Stimulated activated naive CD8-positive, alpha-beta T cell treated with anti-CD3 and anti-CD28 coated beads, Interleukin-15, amount 100 ng/mL, for 72 hours (primary cell): ENCODE results near the gene EMILIN2.

Source experiments
- ATAC-seq: fragments of 150-1000 bp; cut with Tn5 transposase; 2 replicates; pipeline ENCODE4 v1.10.0; 2021; ENCODE audit warnings: mild to moderate bottlenecking, moderate library complexity
- DNase-seq, 2 donors: peaks; one replicate each; pipeline ENCODE4 v3.0.0; 2021 to 2022
- H3K27ac Mint-ChIP-seq, 2 donors: one replicate each; pipeline ENCODE4 v1.8.0; 2022; ENCODE audit warnings: mild to moderate bottlenecking in 2 of 2, mixed read lengths in 2 of 2, moderate library complexity in 2 of 2
- H3K27me3 Mint-ChIP-seq: one replicate; pipeline ENCODE4 v1.8.0; 2022; ENCODE audit warnings: mixed read lengths
- H3K4me1 Mint-ChIP-seq: one replicate; pipeline ENCODE4 v1.8.0; 2022; ENCODE audit warnings: mild to moderate bottlenecking, mixed read lengths
- H3K4me3 Mint-ChIP-seq, 2 donors: one replicate each; pipeline ENCODE4 v1.8.0; 2022; ENCODE audit warnings: mild to moderate bottlenecking in 2 of 2, mixed read lengths in 2 of 2, moderate library complexity in 1 of 2
- H3K9me3 Mint-ChIP-seq, 2 donors: one replicate each; pipeline ENCODE4 v1.8.0; 2022; ENCODE audit warnings: mixed read lengths in 2 of 2

Gene EMILIN2

GRCh38 chr18:2956056-2956455, 109.2 kb downstream of the EMILIN2 start:
- H3K4me3 Mint-ChIP-seq = peak overlapping the region; percentile 73 to 79
- H3K27ac Mint-ChIP-seq = peak overlapping the region; percentile 92 to 96
- H3K27me3 Mint-ChIP-seq = no peaks in the 10 kb centered on the region
- DNase-seq (no peak), ATAC-seq (no peak)
- H3K9me3 Mint-ChIP-seq = no peaks in the 10 kb centered on the region
- H3K4me1 Mint-ChIP-seq = peaks cover 74% of the 10 kb centered on the region

DNA sequence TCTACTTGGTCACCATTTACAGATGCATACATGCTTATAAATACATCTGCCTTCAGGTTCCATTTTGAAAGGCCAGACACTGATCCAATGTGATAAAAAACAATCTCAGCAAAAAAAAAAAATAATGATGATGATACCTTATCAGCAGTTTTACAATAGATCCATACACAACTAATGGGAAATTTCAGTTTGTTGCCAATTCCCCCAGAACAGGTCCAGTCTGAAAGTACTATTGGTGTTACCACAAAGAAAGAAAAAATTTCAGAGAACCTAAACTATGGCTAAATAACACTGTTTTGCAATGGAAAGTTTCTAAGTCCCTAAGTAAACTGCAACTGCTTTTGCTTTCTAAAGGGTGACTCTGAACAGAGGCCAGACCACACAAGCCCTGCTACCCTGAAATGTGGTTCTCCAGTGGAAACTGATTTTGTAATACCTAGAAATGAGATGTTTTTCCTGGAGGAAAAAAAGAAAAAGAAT, 112.1 kb downstream of the EMILIN2 start:
- H3K27me3 Mint-ChIP-seq = no peaks in the 10 kb centered on the region
- H3K4me3 Mint-ChIP-seq = peak overlapping the region; percentile 53 to 86
- H3K4me1 Mint-ChIP-seq = peaks cover 93% of the 10 kb centered on the region
- no peaks in the 10 kb centered on the region for H3K9me3 Mint-ChIP-seq
- peak; percentile 66 for ATAC-seq
- peak overlapping the region; percentile 88 to 93 for H3K27ac Mint-ChIP-seq
- DNase-seq = no peak

GRCh38 chr18:2959341-2959740, 112.5 kb downstream of the EMILIN2 start:
- H3K9me3 Mint-ChIP-seq = no peaks in the 10 kb centered on the region

DNA sequence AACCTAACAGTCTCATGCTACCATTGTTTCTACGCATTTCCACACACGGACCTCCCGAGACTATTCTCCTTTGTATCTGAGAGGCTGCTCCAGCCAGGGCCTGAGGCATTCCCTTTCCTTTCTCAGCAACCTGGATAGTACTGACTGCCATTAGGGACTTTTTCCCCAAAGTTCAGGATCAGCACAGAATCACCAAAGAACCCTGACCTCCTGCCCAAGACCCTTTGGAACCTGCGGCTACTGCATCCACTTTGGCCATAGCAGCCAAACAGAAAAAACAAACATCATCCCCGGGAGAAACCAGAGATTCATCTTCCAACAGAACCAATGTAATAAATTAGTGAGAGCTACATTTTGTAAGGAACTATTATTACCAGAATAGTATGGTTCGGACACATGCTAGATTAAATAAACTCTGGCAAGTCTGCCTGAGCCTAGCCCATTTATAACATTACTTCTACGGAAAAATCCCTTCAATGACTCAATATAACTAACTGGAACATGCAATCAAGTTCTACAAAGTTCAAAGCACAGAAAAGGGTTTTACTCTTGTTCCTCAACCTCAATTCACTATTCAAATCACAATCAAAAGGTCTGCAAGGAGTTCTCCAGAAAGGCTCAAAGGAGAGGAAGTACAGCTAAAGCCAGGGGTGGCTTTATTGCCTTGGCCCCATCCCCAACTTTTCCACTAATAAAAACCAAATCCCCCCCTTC, 114.3 kb downstream of the EMILIN2 start:
- H3K9me3 Mint-ChIP-seq = no peaks in the 10 kb centered on the region
- DNase-seq = no peak
- peaks cover 94% of the 10 kb centered on the region for H3K4me1 Mint-ChIP-seq
- peak; percentile 31 for ATAC-seq
- H3K27ac Mint-ChIP-seq = peak overlapping the region; percentile 94 to 98
- H3K4me3 Mint-ChIP-seq = peak overlapping the region; percentile 60 to 86
- no peaks in the 10 kb centered on the region for H3K27me3 Mint-ChIP-seq

More at GRCh38 chr18:2959341-2959740, 112.5 kb downstream of the EMILIN2 start:
- ATAC-seq (no peak), DNase-seq (no peak)
- Mint-ChIP-seq H3K4me1 (peaks cover 94% of the 10 kb centered on the region), H3K4me3 (peak overlapping the region; percentile 80 to 86), H3K27me3 (no peaks in the 10 kb centered on the region), H3K27ac (peak overlapping the region; percentile 93 to 98)

GRCh38 chr18:2961821-2962220, 115.0 kb downstream of the EMILIN2 start:
- Mint-ChIP-seq H3K4me3 (peak overlapping the region; percentile 60 to 86), H3K27ac (peak overlapping the region; percentile 94 to 98), H3K9me3 (no peaks in the 10 kb centered on the region), H3K27me3 (no peaks in the 10 kb centered on the region), H3K4me1 (peaks cover 94% of the 10 kb centered on the region)
- peak; percentile 32 for ATAC-seq
- DNase-seq = no peak

- Mint-ChIP-seq H3K27me3 (no peaks in the 10 kb centered on the region), H3K9me3 (no peaks in the 10 kb centered on the region), H3K27ac (peak overlapping the region; percentile 95 to 96), H3K4me3 (peak overlapping the region; percentile 59 to 86), H3K4me1 (peaks cover 94% of the 10 kb centered on the region)
- DNase-seq (peak in 1 of 2 donors; percentile 58), ATAC-seq (peak; percentile 66)
These were observed 116.2 kb downstream of the EMILIN2 start for GRCh38 chr18:2963048-2963447.

- DNase-seq = no peak
- Mint-ChIP-seq H3K27me3 (no peaks in the 10 kb centered on the region), H3K4me1 (peaks cover 94% of the 10 kb centered on the region), H3K27ac (peak overlapping the region; percentile 94 to 95), H3K9me3 (no peaks in the 10 kb centered on the region), H3K4me3 (peak overlapping the region; percentile 55 to 70)
- no peak for ATAC-seq
These were observed 117.7 kb downstream of the EMILIN2 start for GRCh38 chr18:2964361-2965010.
